Daoy (cell line): ENCODE measurements around the gene GPR137. TPM values are rescaled to one million over a fixed set of nuclear protein-coding genes. Genes with fewer than 3 reads are reported as not detected.
A peak's percentile ranks its signal among the peaks of the same experiment; 100 is the strongest.
"Not testable (repeated sequence)": the region's sequence is repeated elsewhere in the genome, so short reads cannot be mapped to it uniquely, and the experiment has no call there.

Source experiments
- DNase-seq: peaks from one replicate; pipeline ENCODE4 v3.0.0-alpha.2; 2015; ENCODE audit warnings: low read depth
- total RNA-seq: library from RNA; depleted of rRNA; stranded (reverse); fragments of >200 nt; shearing (Covaris generic); gene quantifications from 2 replicates; pipeline ENCODE4 v1.2.3, GENCODE V29; 2014; rRNA removed

Gene GPR137
- total RNA-seq, 1 experiment from 2014 or later = 24.6 TPM

- no peak for DNase-seq
Measured at GRCh38 chr11:64320556-64320955, 34.9 kb downstream of the GPR137 start.

DNA sequence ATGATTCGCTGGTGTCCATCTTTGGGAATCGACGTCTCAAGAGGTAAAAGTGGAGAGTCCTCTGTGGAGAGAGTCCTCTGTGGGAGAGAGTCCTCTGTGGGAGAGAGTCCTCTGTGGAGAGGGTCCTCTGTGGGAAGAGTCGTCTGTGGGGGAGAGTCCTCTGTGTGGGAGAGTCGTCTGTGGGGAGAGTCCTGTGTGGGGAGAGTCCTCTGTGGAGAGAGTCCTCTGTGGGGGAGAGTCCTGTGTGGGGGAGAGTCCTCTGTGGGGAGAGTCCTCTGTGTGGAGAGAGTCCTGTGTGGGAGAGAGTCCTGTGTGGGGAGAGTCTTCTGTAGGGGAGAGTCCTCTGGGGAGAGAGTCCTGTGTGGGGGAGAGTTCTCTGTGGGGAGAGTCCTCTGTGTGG lies 35.4 kb downstream of the GPR137 start:
- no peak for DNase-seq

- peak; percentile 75 for DNase-seq
Measured at GRCh38 chr11:64321533-64321932, 35.9 kb downstream of the GPR137 start.

- DNase-seq = no peak
Measured at GRCh38 chr11:64322925-64323260, 37.2 kb downstream of the GPR137 start.

DNA sequence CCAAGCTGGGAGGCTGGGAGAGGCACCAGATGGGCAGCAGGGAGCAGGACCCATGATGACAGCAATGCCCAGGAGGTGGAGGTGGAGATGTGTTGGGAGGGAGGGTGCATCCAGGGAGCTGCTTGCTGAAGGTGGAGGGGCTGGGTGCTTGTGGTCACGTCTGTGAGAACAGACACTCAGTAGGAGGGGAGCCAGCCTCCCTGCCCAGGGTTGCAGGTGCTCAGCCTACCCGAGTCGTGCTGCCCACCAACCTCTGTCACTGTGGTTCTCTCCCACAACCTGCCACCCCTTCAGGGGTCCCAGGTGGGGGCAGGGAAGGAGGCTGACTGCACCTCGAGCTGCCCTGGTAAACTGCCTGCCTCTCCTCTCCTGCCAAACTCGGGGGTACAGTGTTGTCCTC lies 37.7 kb downstream of the GPR137 start:
- no peak for DNase-seq

DNA sequence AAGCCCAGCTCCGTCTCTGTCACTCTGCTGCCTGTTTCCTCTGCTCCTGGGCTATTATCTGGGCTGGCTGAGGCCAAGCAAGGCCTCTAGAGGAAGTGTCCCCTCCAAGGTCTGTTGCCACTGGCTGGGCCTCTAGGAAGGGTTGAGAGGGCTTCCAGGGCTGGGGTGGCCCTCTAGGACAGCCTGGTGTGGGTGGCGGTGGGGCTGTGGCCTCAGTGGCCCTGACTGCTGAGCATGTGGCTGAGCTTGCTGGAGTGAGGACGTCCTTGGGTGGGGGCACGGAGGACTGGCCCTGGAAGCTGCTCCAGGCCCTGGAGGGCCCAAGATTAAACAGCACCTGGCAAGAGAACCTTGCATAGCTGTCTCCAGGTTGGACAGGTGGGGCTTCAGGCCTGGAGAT lies 38.3 kb downstream of the GPR137 start:
- not testable (repeated sequence) for DNase-seq

GRCh38 chr11:64324692-64325469 lies 39.2 kb downstream of the GPR137 start:
- DNase-seq = no peak

DNA sequence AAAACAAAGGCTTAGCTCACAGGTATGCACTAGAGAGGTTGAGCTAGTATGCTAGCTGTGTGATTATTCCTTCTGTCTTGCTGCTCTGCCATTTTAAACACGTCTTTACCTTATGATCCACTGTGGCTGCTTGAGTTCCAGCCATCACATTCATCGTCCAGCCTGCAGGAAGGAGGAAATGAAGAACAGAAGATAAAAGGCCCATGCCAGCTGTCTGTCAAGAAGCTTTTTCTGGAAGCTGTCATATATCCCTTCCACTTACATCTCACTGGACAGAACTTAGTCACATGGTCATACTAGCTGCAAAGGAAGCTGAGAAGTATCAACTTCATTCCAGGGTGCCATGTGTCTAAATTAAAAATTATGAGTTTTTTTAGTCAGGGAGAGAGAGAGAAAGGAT lies 41.7 kb downstream of the GPR137 start:
- DNase-seq = no peak

GRCh38 chr11:64327993-64328392 lies 42.3 kb downstream of the GPR137 start:
- no peak for DNase-seq

DNA sequence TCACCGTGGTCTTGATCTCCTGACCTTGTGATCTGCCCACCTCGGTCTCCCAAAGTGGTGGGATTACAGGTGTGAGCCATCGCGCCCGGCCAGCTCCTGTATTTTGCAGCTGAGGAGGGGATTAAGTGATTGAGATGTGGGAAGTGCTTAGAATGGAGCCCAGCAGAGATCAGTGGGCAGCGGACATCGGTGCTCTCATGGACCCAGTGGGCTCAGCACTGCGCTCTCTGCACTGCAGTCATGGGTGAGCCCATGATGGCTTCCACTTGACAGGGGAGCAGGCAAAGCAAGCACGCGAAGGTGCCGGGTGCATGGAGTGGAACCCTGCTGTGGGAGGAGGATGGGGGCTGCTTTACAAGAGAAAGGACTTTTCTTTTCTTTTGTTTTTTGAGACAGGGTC lies 45.2 kb downstream of the GPR137 start:
- no peak for DNase-seq

DNA sequence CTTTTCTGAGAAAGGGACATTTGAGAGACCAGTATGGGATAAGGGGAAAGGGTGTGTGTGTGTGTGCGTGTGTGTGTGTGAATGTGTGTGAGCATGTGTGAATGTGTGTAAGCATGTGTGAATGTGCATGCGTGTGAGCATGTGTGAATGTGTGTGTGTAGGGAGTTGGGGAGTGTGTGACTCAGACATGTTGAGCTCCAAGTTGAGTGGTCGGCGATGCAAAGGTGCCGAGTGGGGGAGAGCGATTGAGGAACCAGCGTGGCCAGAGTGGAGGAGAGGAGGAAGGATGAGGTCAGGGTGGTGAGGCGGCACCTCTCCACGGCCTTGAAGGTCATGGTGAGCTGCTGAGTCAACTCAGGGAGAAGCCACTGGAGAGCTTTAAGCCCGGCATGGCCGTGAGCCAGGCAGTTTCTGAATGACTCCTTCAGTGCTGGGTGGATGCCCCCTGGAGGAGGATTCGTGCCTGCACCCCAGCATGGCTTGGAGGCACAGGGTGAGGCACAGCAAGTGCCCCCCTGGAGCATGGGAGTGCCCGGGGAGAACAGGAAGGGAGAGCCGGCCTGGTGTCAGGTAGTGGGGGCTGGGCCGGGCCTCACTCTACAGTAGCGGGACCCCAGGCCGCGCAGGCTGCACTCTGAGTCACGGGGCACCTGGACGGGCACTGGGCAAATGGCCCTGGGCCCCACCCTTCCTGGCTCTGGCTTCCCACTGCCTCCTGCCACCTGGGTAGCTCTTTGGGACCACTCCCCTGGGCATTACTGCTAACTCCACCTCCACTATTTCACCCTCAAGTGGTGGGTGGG lies 46.1 kb downstream of the GPR137 start:
- peak; percentile 92 for DNase-seq

GRCh38 chr11:64333556-64333955 lies 47.9 kb downstream of the GPR137 start:
- no peak for DNase-seq

GRCh38 chr11:64334764-64335735 lies 49.4 kb downstream of the GPR137 start:
- DNase-seq = peak; percentile 98

DNA sequence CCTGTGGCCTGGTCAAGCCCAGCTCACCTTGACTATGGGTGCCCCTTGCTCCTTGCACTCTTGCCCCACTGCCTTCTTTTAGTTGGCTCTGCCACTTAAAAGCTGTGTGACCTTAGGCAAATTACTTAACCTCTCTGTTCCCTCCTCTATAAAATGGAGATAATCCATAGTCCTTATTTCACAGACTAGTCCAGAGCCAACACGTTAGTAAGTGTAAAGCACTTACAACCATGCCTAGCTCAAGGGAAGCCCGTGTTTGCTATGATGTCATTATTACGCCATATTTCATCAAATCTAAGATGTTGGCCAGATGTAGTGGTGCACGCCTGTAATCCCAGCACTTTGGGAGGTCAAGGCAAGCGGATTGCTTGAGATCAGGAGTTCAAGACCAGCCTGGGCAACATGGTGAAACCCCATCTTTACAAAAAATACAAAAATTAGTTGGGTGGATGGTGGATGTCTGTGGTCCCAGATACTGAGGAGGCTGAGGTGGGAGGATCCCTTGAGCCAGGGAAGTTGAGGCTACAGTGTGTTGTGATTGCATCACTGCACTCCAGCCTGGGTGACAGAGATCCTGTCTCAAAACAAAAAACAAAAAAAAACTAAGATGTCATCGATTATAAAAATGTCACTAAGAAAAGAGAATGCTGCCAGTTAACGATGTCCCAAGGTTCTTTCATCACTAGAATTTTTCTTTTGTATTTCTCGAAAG lies 52.0 kb downstream of the GPR137 start:
- no peak for DNase-seq

GRCh38 chr11:64338716-64339115 lies 53.1 kb downstream of the GPR137 start:
- DNase-seq = no peak

Other genes with a start within 250 kb of the GPR137 start
- not detected in 2 replicates for gene FLRT1, start 249.9 kb upstream of the GPR137 start, total RNA-seq
- gene MACROD1, start 119.7 kb upstream of the GPR137 start, total RNA-seq = 19.4 and 47.1 TPM in 2 replicates
- gene STIP1, start 99.7 kb upstream of the GPR137 start, total RNA-seq = 283 and 358 TPM in 2 replicates
- gene FERMT3, start 79.1 kb upstream of the GPR137 start, total RNA-seq = 3.0 and 5.7 TPM in 2 replicates
- gene TRPT1, start 59.7 kb upstream of the GPR137 start, total RNA-seq = 19.8 and 19.9 TPM in 2 replicates
- gene NUDT22, start 59.6 kb upstream of the GPR137 start, total RNA-seq = 43.1 and 51.3 TPM in 2 replicates
- 1.7 and 2.7 TPM in 2 replicates for gene DNAJC4, start 55.3 kb upstream of the GPR137 start, total RNA-seq
- 6.7 and 8.9 TPM in 2 replicates for gene VEGFB, start 51.3 kb upstream of the GPR137 start, total RNA-seq
- 18.8 and 102 TPM in 2 replicates for gene FKBP2, start 44.8 kb upstream of the GPR137 start, total RNA-seq
- 414 and 421 TPM in 2 replicates for gene PPP1R14B, start 38.9 kb upstream of the GPR137 start, total RNA-seq
- 11.5 and 13.2 TPM in 2 replicates for gene PLCB3, start 34.3 kb upstream of the GPR137 start, total RNA-seq
- gene BAD, start 1.2 kb upstream of the GPR137 start, total RNA-seq = 63.5 and 65.9 TPM in 2 replicates
- gene KCNK4, start 5.5 kb downstream of the GPR137 start, total RNA-seq = 0.23 TPM in 1 of 2 replicates, not detected in the other
- 0.23 and 6.0 TPM in 2 replicates for gene CATSPERZ, start 14.5 kb downstream of the GPR137 start, total RNA-seq
- gene ESRRA, start 19.7 kb downstream of the GPR137 start, total RNA-seq = 35.0 and 37.5 TPM in 2 replicates
- gene TRMT112, start 31.7 kb downstream of the GPR137 start, total RNA-seq = 565 and 690 TPM in 2 replicates
- 213 and 229 TPM in 2 replicates for gene PRDX5, start 32.3 kb downstream of the GPR137 start, total RNA-seq
- 1.7 and 2.1 TPM in 2 replicates for gene CCDC88B, start 54.4 kb downstream of the GPR137 start, total RNA-seq
- gene RPS6KA4, start 73.3 kb downstream of the GPR137 start, total RNA-seq = 28.7 and 38.6 TPM in 2 replicates